SU-DHL-6 (cell line): ENCODE results near the gene MYO7A.

Source experiments
- H2AFZ ChIP-seq: fragments of 200-600 bp; sonication (generic); 2 replicates; pipeline ENCODE4 v1.6.1; 2014; ENCODE audit warnings: low read depth, mild to moderate bottlenecking, moderate library complexity, mixed read lengths, antibody characterized with exemption, low read length; ENCODE audit not compliant: severe bottlenecking
- H3F3A ChIP-seq: fragments of 200-600 bp; shearing (Covaris generic); 2 replicates; pipeline ENCODE4 v1.6.0; 2016; ENCODE audit warnings: antibody characterized with exemption, mild to moderate bottlenecking; ENCODE audit not compliant: insufficient read depth
- H3K27ac ChIP-seq: fragments of 200-600 bp; sonication (generic); 2 replicates; pipeline ENCODE4 v1.5.1; 2016; ENCODE audit warnings: low read depth, mild to moderate bottlenecking, low read length, moderate library complexity, mixed read lengths
- H3K27me3 ChIP-seq: fragments of 200-600 bp; sonication (generic), shearing (Covaris generic); 2 replicates; pipeline ENCODE4 v1.6.0; 2014; ENCODE audit warnings: mild to moderate bottlenecking, low read length
- H3K36me3 ChIP-seq: fragments of 200-600 bp; sonication (generic); 2 replicates; pipeline ENCODE4 v1.6.1; 2014; ENCODE audit warnings: mild to moderate bottlenecking, low read length, mixed read lengths
- H3K4me2 ChIP-seq: fragments of 300-600, 200-600 bp; shearing (Covaris generic), sonication (generic); 2 replicates; pipeline ENCODE4 v1.6.0; 2014; ENCODE audit warnings: low read length, low read depth, mild to moderate bottlenecking; ENCODE audit not compliant: poor library complexity, severe bottlenecking
- H3K4me3 ChIP-seq: fragments of 200-600 bp; sonication (generic); 2 replicates; pipeline ENCODE4 v1.5.1; 2014; ENCODE audit warnings: antibody characterized with exemption, low read length, mild to moderate bottlenecking, mixed read lengths; ENCODE audit not compliant: insufficient read depth, poor library complexity, severe bottlenecking
- H3K79me2 ChIP-seq: fragments of 200-600 bp; sonication (generic); 2 replicates; pipeline ENCODE4 v1.6.1; 2014; ENCODE audit warnings: mild to moderate bottlenecking, low read length, moderate library complexity; ENCODE audit not compliant: insufficient read depth
- H3K9ac ChIP-seq: fragments of 200-600 bp; sonication (generic); 2 replicates; pipeline ENCODE4 v1.7.0; 2014; ENCODE audit warnings: mild to moderate bottlenecking, low read length
- H3K9me2 ChIP-seq: fragments of 200-600 bp; sonication (generic); replicated peaks from 2 replicates; pipeline ENCODE4 v1.6.1; 2014; ENCODE audit warnings: low read length; ENCODE audit not compliant: insufficient read depth
- H3K9me3 ChIP-seq: fragments of 200-600 bp; sonication (generic); 2 replicates; pipeline ENCODE4 v1.6.1; 2014; ENCODE audit warnings: low read length, mixed read lengths; ENCODE audit not compliant: insufficient read depth
- H4K20me1 ChIP-seq: fragments of 200-600 bp; sonication (generic); 2 replicates; pipeline ENCODE4 v1.6.1; 2014; ENCODE audit warnings: low read depth, mild to moderate bottlenecking, antibody characterized with exemption, low read length, moderate library complexity, mixed read lengths
- EZH2phosphoT487 ChIP-seq: fragments of 200-600 bp; sonication (generic), shearing (Covaris generic); conservative IDR thresholded peaks from 2 replicates; pipeline ENCODE4 v1.6.1; 2018; ENCODE audit warnings: mild to moderate bottlenecking, antibody characterized with exemption, low read length, moderate library complexity, mixed read lengths
- TF ChIP-seq, protein P1 (sequence below): fragments of 200-600 bp; sonication (generic); IDR thresholded peaks from one replicate; pipeline ENCODE4 v1.5.1; 2017; ENCODE audit warnings: antibody characterized with exemption, mild to moderate bottlenecking, low read length, moderate library complexity; ENCODE audit not compliant: insufficient read depth, poor library complexity, severe bottlenecking

The MYO7A gene

GRCh38 chr11:77130763-77131513 is 2.9 kb downstream of the MYO7A start:
- Histone ChIP-seq H2AFZ (no peak overlapping the region), H3K27ac (no peak overlapping the region), H3K79me2 (no peaks in the 10 kb centered on the region), H3K9ac (no peak overlapping the region), H3F3A (no peaks in the 10 kb centered on the region), H4K20me1 (no peaks in the 10 kb centered on the region), H3K4me3 (no peak overlapping the region), H3K4me2 (no peak overlapping the region), H3K9me3 (no peaks in the 10 kb centered on the region), H3K27me3 (no peaks in the 10 kb centered on the region), H3K9me2 (no peaks in the 10 kb centered on the region), H3K36me3 (no peaks in the 10 kb centered on the region)
- TF ChIP-seq EZH2phosphoT487, result no peak
- TF ChIP-seq, protein P1, sequence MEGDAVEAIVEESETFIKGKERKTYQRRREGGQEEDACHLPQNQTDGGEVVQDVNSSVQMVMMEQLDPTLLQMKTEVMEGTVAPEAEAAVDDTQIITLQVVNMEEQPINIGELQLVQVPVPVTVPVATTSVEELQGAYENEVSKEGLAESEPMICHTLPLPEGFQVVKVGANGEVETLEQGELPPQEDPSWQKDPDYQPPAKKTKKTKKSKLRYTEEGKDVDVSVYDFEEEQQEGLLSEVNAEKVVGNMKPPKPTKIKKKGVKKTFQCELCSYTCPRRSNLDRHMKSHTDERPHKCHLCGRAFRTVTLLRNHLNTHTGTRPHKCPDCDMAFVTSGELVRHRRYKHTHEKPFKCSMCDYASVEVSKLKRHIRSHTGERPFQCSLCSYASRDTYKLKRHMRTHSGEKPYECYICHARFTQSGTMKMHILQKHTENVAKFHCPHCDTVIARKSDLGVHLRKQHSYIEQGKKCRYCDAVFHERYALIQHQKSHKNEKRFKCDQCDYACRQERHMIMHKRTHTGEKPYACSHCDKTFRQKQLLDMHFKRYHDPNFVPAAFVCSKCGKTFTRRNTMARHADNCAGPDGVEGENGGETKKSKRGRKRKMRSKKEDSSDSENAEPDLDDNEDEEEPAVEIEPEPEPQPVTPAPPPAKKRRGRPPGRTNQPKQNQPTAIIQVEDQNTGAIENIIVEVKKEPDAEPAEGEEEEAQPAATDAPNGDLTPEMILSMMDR, result no peak

DNA sequence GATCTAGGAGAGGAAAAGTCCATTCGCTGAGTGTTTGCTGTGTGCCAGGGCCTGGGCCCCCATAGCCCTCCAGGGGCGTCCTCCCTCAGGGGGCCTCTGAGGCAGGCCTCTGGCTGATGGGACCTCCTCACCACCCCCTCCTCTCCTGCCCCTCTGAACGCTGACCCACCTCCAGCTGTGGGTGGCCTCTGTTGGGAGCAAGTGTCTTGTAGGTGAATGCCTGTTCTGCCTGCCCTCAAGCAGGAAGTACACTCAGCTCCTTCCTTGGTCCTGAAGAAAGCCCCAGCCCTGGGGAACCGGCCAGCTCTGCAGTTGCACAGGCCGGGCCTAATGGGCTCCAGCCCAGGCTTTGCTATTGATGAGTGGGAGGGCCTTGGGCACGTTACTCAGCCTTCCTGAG is 3.5 kb downstream of the MYO7A start:
- Histone ChIP-seq H2AFZ (no peak overlapping the region), H3K27ac (no peak overlapping the region), H3K4me3 (no peak overlapping the region)

DNA sequence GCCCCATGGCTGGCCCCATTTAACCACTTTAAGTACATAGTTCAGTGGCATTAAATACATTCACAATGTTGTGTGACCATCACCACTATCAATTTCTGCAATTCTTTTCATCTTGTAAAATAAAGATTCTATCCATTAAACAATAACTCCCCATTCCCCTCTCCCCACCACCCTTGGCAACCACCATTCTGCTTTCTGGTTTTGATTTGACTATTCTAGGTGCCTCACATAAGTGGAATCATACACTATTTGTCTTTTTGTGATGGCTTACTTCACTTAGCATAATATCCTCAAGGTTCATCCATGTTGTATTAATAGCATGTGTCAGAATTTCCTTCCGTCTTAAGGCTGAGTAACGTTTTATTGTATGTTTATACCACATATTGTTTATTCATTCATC is 7.0 kb downstream of the MYO7A start:
- H3K9me3 ChIP-seq, result no peaks in the 10 kb centered on the region
- H3K27me3 ChIP-seq, result no peaks in the 10 kb centered on the region
- H3K4me2 ChIP-seq, result no peak overlapping the region
- no peaks in the 10 kb centered on the region for H4K20me1 ChIP-seq
- TF ChIP-seq, protein P1, result no peak
- no peak for TF ChIP-seq EZH2phosphoT487
- no peak overlapping the region for H3K4me3 ChIP-seq
- no peaks in the 10 kb centered on the region for H3K9me2 ChIP-seq
- no peaks in the 10 kb centered on the region for H3F3A ChIP-seq
- no peak overlapping the region for H3K27ac ChIP-seq
- no peak overlapping the region for H3K9ac ChIP-seq
- no peak overlapping the region for H2AFZ ChIP-seq
- no peaks in the 10 kb centered on the region for H3K36me3 ChIP-seq
- H3K79me2 ChIP-seq, result no peaks in the 10 kb centered on the region

More for the DNA sequence above, 3.5 kb downstream of the MYO7A start:
- Histone ChIP-seq H3K9me2 (no peaks in the 10 kb centered on the region), H3K36me3 (no peaks in the 10 kb centered on the region), H4K20me1 (no peaks in the 10 kb centered on the region), H3K27me3 (no peaks in the 10 kb centered on the region), H3K4me2 (no peak overlapping the region), H3K9me3 (no peaks in the 10 kb centered on the region), H3K79me2 (no peaks in the 10 kb centered on the region), H3F3A (no peaks in the 10 kb centered on the region), H3K9ac (no peak overlapping the region)
- TF ChIP-seq, protein P1, result no peak
- TF ChIP-seq EZH2phosphoT487, result no peak
